ENCODE measurements around the gene RALGPS2.

GRCh38 chr1:178818416-178818815 is 93.4 kb downstream of the RALGPS2 start:
- TF ChIP-seq POLR2A (IDR thresholded peaks at IDR 0.05) (no peak), CTCF (IDR thresholded peaks at IDR 0.05) (no peak)

Data from tibial nerve (tissue), 3 donors.